GM12878 (cell line): ENCODE data around the gene BMP8B. TPM values are rescaled to one million over a fixed set of nuclear protein-coding genes. Genes with fewer than 3 reads are reported as not detected.

ENCODE experiments used
- ATAC-seq: fragments of 200-7000 bp; cut with Tn5 transposase; 3 replicates; pipeline ENCODE4 v1.9.1; 2020; ENCODE audit warnings: mild to moderate bottlenecking, moderate library complexity
- BruUV-seq: library from RNA; stranded (reverse); fragments of 400-500 nt; replicated peaks from 2 replicates; lab custom pipeline; 2021; lab: Mats Ljungman, UMichigan
- CTCF ChIA-PET: fragments of 300-600 bp; sonication (Branson Sonifier 250); formaldehyde crosslinking; extraction: SDS; loops from one replicate; lab custom pipeline; 2021; ENCODE audit warnings: inconsistent platforms; lab: Yijun Ruan, JAX
- POLR2A ChIA-PET: fragments of 350-600 bp; formaldehyde crosslinking; extraction: SDS; loops from one replicate; lab custom pipeline; 2021; ENCODE audit warnings: inconsistent platforms; lab: Charles Lee
- RAD21 ChIA-PET: fragments of 300-600 bp; sonication (Branson Sonifier 250); formaldehyde crosslinking; loops from one replicate; lab custom pipeline; 2023; ENCODE audit warnings: antibody characterized with exemption; ENCODE audit not compliant: unreplicated experiment; lab: Charles Lee
- SMC1A ChIA-PET: fragments of 300-600 bp; sonication (Branson Sonifier 250); formaldehyde crosslinking; loops from one replicate; lab custom pipeline; 2023; ENCODE audit not compliant: unreplicated experiment, uncharacterized antibody; lab: Charles Lee
- DNase-seq: peaks from one replicate; pipeline ENCODE4 v3.0.0-alpha.2; 2011; ENCODE audit warnings: low read depth, low spot score
- FAIRE-seq: peaks from 3 replicates; lab custom pipeline; 2011; peaks lifted over from hg19 to GRCh38; lab: Jason Lieb, UNC
- H2AFZ ChIP-seq: 2 replicates; pipeline ENCODE4 v1.6.0; 2011; ENCODE audit warnings: low read depth, low read length, control low read depth; ENCODE audit not compliant: control insufficient read depth
- H3K27ac ChIP-seq: 2 replicates; pipeline ENCODE4 v1.5.1; 2011; ENCODE audit warnings: control low read depth; ENCODE audit not compliant: control insufficient read depth, insufficient read depth
- H3K27me3 ChIP-seq, 2 experiments: replicated peaks in 1 of 2; 2 replicates each; pipeline versions ENCODE4 v1.6.0 to v1.6.1; 2011; ENCODE audit warnings: low read length in 1 of 2; ENCODE audit not compliant: control insufficient read depth in 2 of 2, insufficient read depth in 2 of 2
- H3K36me3 ChIP-seq, 2 experiments: 2 replicates each; pipeline ENCODE4 v1.5.1; 2011; ENCODE audit warnings: low read length in 1 of 2; ENCODE audit not compliant: control insufficient read depth in 2 of 2, insufficient read depth in 2 of 2
- H3K4me1 ChIP-seq: 2 replicates; pipeline ENCODE4 v1.6.1; 2011; ENCODE audit warnings: mild to moderate bottlenecking, low read length, moderate library complexity, mixed read lengths; ENCODE audit not compliant: control insufficient read depth, insufficient read depth
- H3K4me2 ChIP-seq: 2 replicates; pipeline ENCODE4 v1.6.0; 2011; ENCODE audit warnings: control low read depth; ENCODE audit not compliant: control insufficient read depth, insufficient read depth
- H3K4me3 ChIP-seq: fragments of 200-600 bp; sonication (generic); 2 replicates; pipeline ENCODE4 v1.5.1; 2016
- H3K79me2 ChIP-seq: 2 replicates; pipeline ENCODE4 v1.6.0; 2011; ENCODE audit warnings: low read length; ENCODE audit not compliant: control insufficient read depth, insufficient read depth
- H3K9ac ChIP-seq: 2 replicates; pipeline ENCODE4 v1.8.0; 2011; ENCODE audit warnings: low read length, control low read depth, mixed read lengths; ENCODE audit not compliant: control insufficient read depth, insufficient read depth
- H3K9me3 ChIP-seq: replicated peaks from 3 replicates; pipeline ENCODE4 v1.5.1; 2011; ENCODE audit warnings: mild to moderate bottlenecking, low read length; ENCODE audit not compliant: control insufficient read depth, insufficient read depth
- H4K20me1 ChIP-seq: 2 replicates; pipeline ENCODE4 v1.6.0; 2011; ENCODE audit not compliant: control insufficient read depth, insufficient read depth
- NFYB ChIP-seq: IDR thresholded peaks from 2 replicates; pipeline ENCODE4 v1.6.1; 2011; ENCODE audit warnings: low read depth, mild to moderate bottlenecking, low read length, improper control_type of control experiment, moderate library complexity; ENCODE audit not compliant: insufficient read depth
- RAD21 ChIP-seq: IDR thresholded peaks from 2 replicates; pipeline ENCODE4 v1.6.1; 2011; ENCODE audit warnings: mild to moderate bottlenecking, low read depth, low read length, moderate library complexity; ENCODE audit not compliant: insufficient read depth
- WGBS: methylation state at CpG from one replicate; pipeline ENCODE4 v1.1.6; 2016; ENCODE audit warnings: low lambda C conversion rate; ENCODE audit not compliant: insufficient replicate concordance, insufficient coverage; ENCODE audit errors: missing lambda C conversion rate; 5-methylcytosine and 5-hydroxymethylcytosine counted together
- in situ Hi-C: fragments of 300-500 bp; cut with MboI; formaldehyde crosslinking; loops from 9 replicates; pipeline ENCODE4 v1.14.3; 2018; ENCODE audit warnings: mixed read lengths
- intact Hi-C: fragments of 100-400 bp; cut with micrococcal nuclease; formaldehyde crosslinking; loops from one replicate; pipeline ENCODE4 v1.14.2; 2022; ENCODE audit not compliant: unreplicated experiment
- polyA plus RNA-seq, 11 experiments: library from polyadenylated mRNA; depleted of rRNA in 4 of 11; unstranded in 6 of 11; stranded (reverse) in 5 of 11; fragments of >200 nt; fragmentation: Nextera tagmentation in 4 of 11; fragmentation: Illumina TruSeq in 1 of 11; extraction: Ambion mirVana in 4 of 11; extraction: Trizol in 1 of 11; gene quantifications; 1 replicate in 1 of 11; 2 replicates in 10 of 11; pipeline versions ENCODE4 v1.2.1 to v1.2.3, GENCODE V29; 2011 to 2016; ENCODE audit warnings: inconsistent platforms in 2 of 11, missing spikeins in 2 of 11, low read depth in 1 of 11
- total RNA-seq, 4 experiments: library from RNA; depleted of rRNA in 3 of 4; stranded (reverse); fragments of >200 nt in 3 of 4; fragmentation: Illumina TruSeq in 1 of 4; extraction: Trizol in 1 of 4; gene quantifications; 2 replicates each; pipeline versions ENCODE4 v1.2.1 to v1.2.3, GENCODE V29; 2013 to 2021
- TF ChIP-seq, protein P1 (sequence below), 3 experiments: IDR thresholded peaks in 2 of 3; conservative IDR thresholded peaks in 1 of 3; 2 replicates each; pipeline ENCODE4 v1.5.1; 2011; ENCODE audit warnings: low read depth in 3 of 3, low read length in 3 of 3, mild to moderate bottlenecking in 3 of 3, control low read depth in 2 of 3, moderate library complexity in 2 of 3, inconsistent platforms in 1 of 3, mixed read lengths in 1 of 3; ENCODE audit not compliant: control insufficient read depth in 2 of 3, insufficient read depth in 1 of 3; ENCODE audit errors: extremely low read depth in 1 of 3
- TF ChIP-seq, protein P2 (sequence below): IDR thresholded peaks from 2 replicates; pipeline ENCODE4 v1.6.1; 2012; ENCODE audit warnings: low read depth, low read length, improper control_type of control experiment

BMP8B gene
- total and polyA plus RNA-seq, 10 of the 15 experiments (the other 5 are each of a cell fraction or from before 2014, with no cell fraction given), result 0.09 to 1.2 (median 0.52) TPM

DNA sequence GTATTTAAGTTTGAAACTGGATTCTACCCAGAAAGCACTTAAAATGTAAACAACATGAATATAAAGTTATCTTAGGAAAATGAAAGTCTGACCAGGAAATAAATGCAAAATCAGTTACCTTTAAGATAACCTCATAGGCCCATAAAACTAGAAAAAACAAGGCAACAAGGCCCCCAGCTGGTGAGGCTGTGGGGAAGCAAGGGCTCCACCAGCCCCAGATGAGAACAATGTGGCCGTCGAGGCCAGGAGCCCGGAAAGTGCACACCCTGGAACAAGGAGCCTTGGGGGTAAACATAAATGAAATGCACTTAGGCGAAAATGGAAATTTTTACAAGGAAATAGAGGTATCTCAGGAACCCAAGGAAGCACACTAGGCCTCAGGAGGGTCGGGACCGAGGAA, 37.9 kb upstream of the BMP8B start:
- H4K20me1 ChIP-seq, result no peaks in the 10 kb centered on the region
- FAIRE-seq (no peak), ATAC-seq (0 out of 3 replicates have a peak, but pooled peaks have one; percentile 11), DNase-seq (no peak)
- TF ChIP-seq, protein P1, sequence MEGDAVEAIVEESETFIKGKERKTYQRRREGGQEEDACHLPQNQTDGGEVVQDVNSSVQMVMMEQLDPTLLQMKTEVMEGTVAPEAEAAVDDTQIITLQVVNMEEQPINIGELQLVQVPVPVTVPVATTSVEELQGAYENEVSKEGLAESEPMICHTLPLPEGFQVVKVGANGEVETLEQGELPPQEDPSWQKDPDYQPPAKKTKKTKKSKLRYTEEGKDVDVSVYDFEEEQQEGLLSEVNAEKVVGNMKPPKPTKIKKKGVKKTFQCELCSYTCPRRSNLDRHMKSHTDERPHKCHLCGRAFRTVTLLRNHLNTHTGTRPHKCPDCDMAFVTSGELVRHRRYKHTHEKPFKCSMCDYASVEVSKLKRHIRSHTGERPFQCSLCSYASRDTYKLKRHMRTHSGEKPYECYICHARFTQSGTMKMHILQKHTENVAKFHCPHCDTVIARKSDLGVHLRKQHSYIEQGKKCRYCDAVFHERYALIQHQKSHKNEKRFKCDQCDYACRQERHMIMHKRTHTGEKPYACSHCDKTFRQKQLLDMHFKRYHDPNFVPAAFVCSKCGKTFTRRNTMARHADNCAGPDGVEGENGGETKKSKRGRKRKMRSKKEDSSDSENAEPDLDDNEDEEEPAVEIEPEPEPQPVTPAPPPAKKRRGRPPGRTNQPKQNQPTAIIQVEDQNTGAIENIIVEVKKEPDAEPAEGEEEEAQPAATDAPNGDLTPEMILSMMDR (IDR thresholded peaks at IDR 0.05 in 2 of 3, conservative IDR thresholded peaks at IDR 0.05 in 1 of 3; ENCODE audit: control insufficient read depth in 2 of 3, extremely low read depth in 1 of 3, insufficient read depth in 1 of 3, low read depth in 3 of 3, low read length in 3 of 3), result 0 out of 6 replicates have a peak, but pooled peaks of 1 of the 3 experiments have one; percentile 9
- TF ChIP-seq, protein P2, sequence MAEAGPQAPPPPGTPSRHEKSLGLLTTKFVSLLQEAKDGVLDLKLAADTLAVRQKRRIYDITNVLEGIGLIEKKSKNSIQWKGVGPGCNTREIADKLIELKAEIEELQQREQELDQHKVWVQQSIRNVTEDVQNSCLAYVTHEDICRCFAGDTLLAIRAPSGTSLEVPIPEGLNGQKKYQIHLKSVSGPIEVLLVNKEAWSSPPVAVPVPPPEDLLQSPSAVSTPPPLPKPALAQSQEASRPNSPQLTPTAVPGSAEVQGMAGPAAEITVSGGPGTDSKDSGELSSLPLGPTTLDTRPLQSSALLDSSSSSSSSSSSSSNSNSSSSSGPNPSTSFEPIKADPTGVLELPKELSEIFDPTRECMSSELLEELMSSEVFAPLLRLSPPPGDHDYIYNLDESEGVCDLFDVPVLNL, result no peak
- TF ChIP-seq NFYB (no peak), RAD21 (0 out of 2 replicates have a peak, but pooled peaks have one; percentile 24)
- no peak overlapping the region for H2AFZ ChIP-seq
- SMC1A ChIA-PET, result interaction anchor here (0.6 to 1.6 kb wide), 6 partner anchors 10 to 208 kb away, joined by 3 to 8 read pairs (median 3); no protein-coding TSS in a partner anchor
- H3K79me2 ChIP-seq, result no peaks in the 10 kb centered on the region
- H3K9ac ChIP-seq, result no peak overlapping the region
- H3K27ac ChIP-seq, result no peak overlapping the region
- H3K9me3 ChIP-seq, result no peaks in the 10 kb centered on the region
- in situ Hi-C loops (no loop called here), intact Hi-C loops (no loop called here)
- H3K4me2 ChIP-seq, result no peak overlapping the region
- no peaks in the 10 kb centered on the region for H3K27me3 ChIP-seq
- H3K4me3 ChIP-seq, result no peak overlapping the region
- RAD21 ChIA-PET, result interaction anchor here (1.1 to 3.5 kb wide), 4 partner anchors 36 to 205 kb away, joined by 3 to 8 read pairs (median 4); partner anchors contain the start of gene MYCL
- CTCF ChIA-PET, result interaction anchor here (1.1 to 1.5 kb wide), 3 partner anchors 11 to 92 kb away, joined by 3 to 10 read pairs (median 3); partner anchors contain the start of gene MYCL
- H3K4me1 ChIP-seq, result peaks cover 19% of the 10 kb centered on the region
- H3K36me3 ChIP-seq, result no peaks in the 10 kb centered on the region
- WGBS, result 92% methylated on average over 6 of the region's 6 CpGs
- no TSS peak for BruUV-seq
- POLR2A ChIA-PET, result no interaction called here
